Activated naive CD4-positive, alpha-beta T cell treated with anti-CD3 and anti-CD28 coated beads, Interleukin-2, amount 10 ng/mL, durations not matched to agents 5 hours and 36 hours (primary cell): ENCODE measurements around the gene SIT1. TPM values are rescaled to one million over a fixed set of nuclear protein-coding genes. Genes with fewer than 3 reads are reported as not detected.

Experiments
- microRNA-seq: library from miRNA; unstranded; fragments of <30 nt; microRNA quantifications from one replicate; pipeline ENCODE4 v1.2.0, GENCODE V29; 2022; ENCODE audit warnings: borderline microRNAs expressed, borderline replicate concordance
- total RNA-seq, 2 experiments: library from RNA; stranded (reverse); gene quantifications; one replicate each; pipeline ENCODE4 v1.2.3, GENCODE V29; 2021

The SIT1 gene
- total RNA-seq: 100 to 1,000 TPM; 191 to 193 TPM

GRCh38 chr9:35650341-35651158 lies at the start of gene SIT1:
TSS of gene SIT1 (minus strand) at chr9:35650931. CDS start at chr9:35650853, 78 bp downstream.

GRCh38 chr9:35689542-35690293 lies 39.0 kb upstream of the SIT1 start, which contains the start of gene TPM2:
TSS of gene TPM2 (minus strand) at chr9:35689925. CDS start at chr9:35689817, 108 bp downstream.

GRCh38 chr9:35673132-35674024 lies 22.6 kb upstream of the SIT1 start, which contains the start of gene CA9:
TSS of gene CA9 (plus strand) at chr9:35673928. CDS start at chr9:35673960, 32 bp downstream.

GRCh38 chr9:35664531-35665470 lies 14.1 kb upstream of the SIT1 start, which contains the start of gene ARHGEF39:
TSS of gene ARHGEF39 (minus strand) at chr9:35665195. CDS start at chr9:35665169, 26 bp downstream.

GRCh38 chr9:35658137-35658967 lies 7.6 kb upstream of the SIT1 start, which contains the start of gene CCDC107:
TSS of gene CCDC107 (plus strand) at chr9:35658292. CDS start at chr9:35658380, 88 bp downstream.

GRCh38 chr9:35657546-35658136 lies 6.9 kb upstream of the SIT1 start, which contains the start of gene RMRP:
TSS of gene RMRP (minus strand) at chr9:35658019.

GRCh38 chr9:35618325-35618727 lies 32.4 kb downstream of the SIT1 start, which contains the start of gene CD72:
TSS of gene CD72 (minus strand) at chr9:35618413. CDS start at chr9:35618303, 110 bp downstream.

GRCh38 chr9:35604578-35605350 lies 46.0 kb downstream of the SIT1 start, which contains the start of gene TESK1:
TSS of gene TESK1 (plus strand) at chr9:35605262. CDS start at chr9:35605620, 358 bp downstream.

Small RNA genes within 50 kb of the gene (microRNA-seq; reads per million reads assigned to microRNA genes)
- gene MIR4667: 0.63 reads per million

Other genes starting within 250 kb of the SIT1 start
- 1 to 10 TPM; 2.6 to 3.2 TPM for gene RUSC2, start 160.8 kb downstream of the SIT1 start, total RNA-seq
- 10 to 100 TPM; 33.8 to 35.3 TPM for gene TESK1, start 45.7 kb downstream of the SIT1 start, total RNA-seq
- gene CD72, start 32.5 kb downstream of the SIT1 start, total RNA-seq: 1 to 10 TPM; 6.1 to 6.7 TPM
- gene RMRP, start 7.1 kb upstream of the SIT1 start, total RNA-seq: over 10,000 TPM in 1 of 2 experiments, 1,000 to 10,000 TPM in 1; 9,431 to 11,936 TPM
- gene CCDC107, start 7.4 kb upstream of the SIT1 start, total RNA-seq: 10 to 100 TPM; 34.3 to 37.9 TPM
- gene ARHGEF39, start 14.3 kb upstream of the SIT1 start, total RNA-seq: 10 to 100 TPM; 13.8 to 14.5 TPM
- gene CA9, start 23.0 kb upstream of the SIT1 start, total RNA-seq: under 1 TPM in 1 of 2 experiments, not detected in 1; 0.24 TPM
- gene TPM2, start 39.0 kb upstream of the SIT1 start, total RNA-seq: 10 to 100 TPM; 14.9 to 17.2 TPM
- 100 to 1,000 TPM; 332 to 348 TPM for gene TLN1, start 81.3 kb upstream of the SIT1 start, total RNA-seq
- 10 to 100 TPM; 17.9 to 18.1 TPM for gene CREB3, start 81.7 kb upstream of the SIT1 start, total RNA-seq
- gene GBA2, start 98.3 kb upstream of the SIT1 start, total RNA-seq: 10 to 100 TPM; 53.8 to 55.3 TPM
- gene RGP1, start 98.4 kb upstream of the SIT1 start, total RNA-seq: 10 to 100 TPM; 28.1 to 28.8 TPM
- gene MSMP, start 103.3 kb upstream of the SIT1 start, total RNA-seq: not detected
- gene NPR2, start 140.7 kb upstream of the SIT1 start, total RNA-seq: 10 to 100 TPM in 1 of 2 experiments, 1 to 10 TPM in 1; 8.6 to 10.5 TPM
- 1 to 10 TPM; 1.3 to 1.8 TPM for gene SPAG8, start 161.3 kb upstream of the SIT1 start, total RNA-seq
- 10 to 100 TPM; 59.6 to 61.1 TPM for gene HINT2, start 164.1 kb upstream of the SIT1 start, total RNA-seq
- not detected for gene FAM221B, start 177.8 kb upstream of the SIT1 start, total RNA-seq
- gene TMEM8B, start 178.3 kb upstream of the SIT1 start, total RNA-seq: 1 to 10 TPM; 2.7 to 3.0 TPM
- not detected for gene OR13J1, start 219.5 kb upstream of the SIT1 start, total RNA-seq